OCI-LY1 (cell line): ENCODE measurements around the gene DUSP7.

Source experiments
- H2AFZ ChIP-seq: fragments of 200-600 bp; sonication (generic), shearing (Covaris generic); 2 replicates; pipeline ENCODE4 v1.6.0; 2014; ENCODE audit warnings: antibody characterized with exemption, mild to moderate bottlenecking, low read length
- H3F3A ChIP-seq: fragments of 200-600 bp; sonication (generic), shearing (Covaris generic); 2 replicates; pipeline ENCODE4 v1.6.0; 2014; ENCODE audit warnings: mild to moderate bottlenecking, antibody characterized with exemption, low read length, moderate library complexity; ENCODE audit not compliant: insufficient read depth
- H3K27ac ChIP-seq: fragments of 200-600 bp; sonication (generic); 2 replicates; pipeline ENCODE4 v1.5.1; 2014; ENCODE audit warnings: low read length, mixed run types, mild to moderate bottlenecking, low read depth; ENCODE audit not compliant: poor library complexity, severe bottlenecking
- H3K27me3 ChIP-seq: fragments of 200-600 bp; sonication (generic); 2 replicates; pipeline ENCODE4 v1.6.0; 2014; ENCODE audit warnings: antibody characterized with exemption, mild to moderate bottlenecking, low read length, moderate library complexity; ENCODE audit not compliant: insufficient read depth
- H3K36me3 ChIP-seq: fragments of 200-600 bp; sonication (generic); 2 replicates; pipeline ENCODE4 v1.6.1; 2014; ENCODE audit warnings: mild to moderate bottlenecking, antibody characterized with exemption, low read length, moderate library complexity, mixed read lengths; ENCODE audit not compliant: insufficient read depth
- H3K4me1 ChIP-seq: fragments of 200-600 bp; sonication (generic); 2 replicates; pipeline ENCODE4 v1.5.1; 2014; ENCODE audit warnings: mild to moderate bottlenecking, low read length, moderate library complexity; ENCODE audit not compliant: insufficient read depth, severe bottlenecking
- H3K4me2 ChIP-seq: fragments of 200-600 bp; sonication (generic), shearing (Covaris generic); 2 replicates; pipeline ENCODE4 v1.6.1; 2014; ENCODE audit warnings: low read length
- H3K4me3 ChIP-seq: fragments of 200-600 bp; sonication (generic); 2 replicates; pipeline ENCODE4 v1.5.1; 2014; ENCODE audit warnings: low read length, low read depth, mild to moderate bottlenecking, mixed read lengths; ENCODE audit not compliant: poor library complexity, severe bottlenecking
- H3K79me2 ChIP-seq: fragments of 200-600 bp; shearing (Covaris generic); 2 replicates; pipeline ENCODE4 v1.6.1; 2016; ENCODE audit warnings: mixed run types, low read length, mixed read lengths; ENCODE audit not compliant: insufficient read depth
- H3K9ac ChIP-seq: fragments of 200-600 bp; sonication (generic), shearing (Covaris generic); 2 replicates; pipeline ENCODE4 v1.6.1; 2014; ENCODE audit warnings: mild to moderate bottlenecking, low read length, mixed read lengths
- H3K9me2 ChIP-seq: fragments of 200-600 bp; sonication (generic), shearing (Covaris generic); 2 replicates; pipeline ENCODE4 v1.6.1; 2014; ENCODE audit warnings: low read depth, mild to moderate bottlenecking, low read length, mixed read lengths
- H3K9me3 ChIP-seq: fragments of 200-600 bp; shearing (Covaris generic); 2 replicates; pipeline ENCODE4 v1.6.1; 2014; ENCODE audit warnings: low read length, mixed read lengths
- H4K20me1 ChIP-seq: fragments of 200-600 bp; sonication (generic), shearing (Covaris generic); 2 replicates; pipeline ENCODE4 v1.6.0; 2016; ENCODE audit warnings: mild to moderate bottlenecking, low read length; ENCODE audit not compliant: insufficient read depth
- EZH2 ChIP-seq: fragments of 200-600 bp; sonication (generic), shearing (Covaris generic); IDR thresholded peaks from 2 replicates; pipeline ENCODE4 v1.8.0; 2017; ENCODE audit warnings: borderline replicate concordance, mixed run types, mild to moderate bottlenecking, antibody characterized with exemption, low read length, moderate library complexity, mixed read lengths
- TF ChIP-seq, protein P1 (sequence below): fragments of 200-600 bp; sonication (generic), shearing (Covaris generic); IDR thresholded peaks from 2 replicates; pipeline ENCODE4 v1.5.1; 2017; ENCODE audit warnings: mild to moderate bottlenecking, antibody characterized with exemption, low read length, moderate library complexity, mixed read lengths

Gene DUSP7

DNA sequence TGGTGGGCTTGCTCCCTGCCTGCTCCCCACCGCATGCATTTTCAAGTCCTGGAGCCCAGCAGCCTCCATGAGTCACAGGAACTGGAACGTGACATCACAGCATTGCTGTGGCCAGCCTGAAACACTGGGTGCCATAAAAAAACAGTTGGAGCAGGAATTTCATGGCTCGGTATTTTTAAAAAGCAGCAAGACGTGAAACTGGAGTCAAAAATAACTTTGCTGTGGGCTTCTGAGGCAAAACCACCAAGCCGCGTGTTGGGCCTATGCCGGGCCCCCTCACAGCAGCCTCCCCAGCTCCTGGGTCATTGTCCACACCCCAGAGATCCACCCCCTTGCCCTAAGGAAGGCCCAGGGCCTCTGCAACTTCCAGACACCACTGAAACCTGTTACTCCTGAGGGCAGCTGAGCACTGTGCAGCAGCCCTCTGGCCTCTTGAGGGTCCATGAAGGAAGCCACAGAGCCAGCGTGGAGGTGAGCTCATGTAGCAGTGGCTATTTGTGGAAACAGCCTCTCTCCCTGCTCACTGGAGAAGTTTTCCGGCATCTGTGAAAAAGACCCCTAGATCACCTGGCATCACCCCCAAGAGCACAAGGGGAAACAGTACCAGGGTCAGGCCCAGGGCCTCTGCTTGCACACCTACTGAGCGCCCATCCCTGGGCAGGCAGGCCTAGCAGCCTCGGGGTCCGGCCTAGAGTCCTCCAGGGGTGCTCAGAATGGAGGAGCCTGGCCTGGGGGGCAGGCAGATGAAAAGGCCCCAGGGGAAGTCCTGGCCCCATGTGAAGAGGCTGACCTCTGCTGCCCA, 34.0 kb upstream of the DUSP7 start:
- Histone ChIP-seq H3K27me3 (no peaks in the 10 kb centered on the region), H3K9ac (no peak overlapping the region), H3K79me2 (no peaks in the 10 kb centered on the region), H3K4me3 (no peak overlapping the region), H3K4me2 (no peak overlapping the region), H2AFZ (no peak overlapping the region), H3K27ac (no peak overlapping the region), H4K20me1 (no peaks in the 10 kb centered on the region), H3K36me3 (peaks cover 4% of the 10 kb centered on the region; the same call in 1 of the 2 replicates), H3K9me2 (no peaks in the 10 kb centered on the region), H3F3A (no peaks in the 10 kb centered on the region), H3K4me1 (no peaks in the 10 kb centered on the region), H3K9me3 (no peaks in the 10 kb centered on the region)
- TF ChIP-seq, protein P1, sequence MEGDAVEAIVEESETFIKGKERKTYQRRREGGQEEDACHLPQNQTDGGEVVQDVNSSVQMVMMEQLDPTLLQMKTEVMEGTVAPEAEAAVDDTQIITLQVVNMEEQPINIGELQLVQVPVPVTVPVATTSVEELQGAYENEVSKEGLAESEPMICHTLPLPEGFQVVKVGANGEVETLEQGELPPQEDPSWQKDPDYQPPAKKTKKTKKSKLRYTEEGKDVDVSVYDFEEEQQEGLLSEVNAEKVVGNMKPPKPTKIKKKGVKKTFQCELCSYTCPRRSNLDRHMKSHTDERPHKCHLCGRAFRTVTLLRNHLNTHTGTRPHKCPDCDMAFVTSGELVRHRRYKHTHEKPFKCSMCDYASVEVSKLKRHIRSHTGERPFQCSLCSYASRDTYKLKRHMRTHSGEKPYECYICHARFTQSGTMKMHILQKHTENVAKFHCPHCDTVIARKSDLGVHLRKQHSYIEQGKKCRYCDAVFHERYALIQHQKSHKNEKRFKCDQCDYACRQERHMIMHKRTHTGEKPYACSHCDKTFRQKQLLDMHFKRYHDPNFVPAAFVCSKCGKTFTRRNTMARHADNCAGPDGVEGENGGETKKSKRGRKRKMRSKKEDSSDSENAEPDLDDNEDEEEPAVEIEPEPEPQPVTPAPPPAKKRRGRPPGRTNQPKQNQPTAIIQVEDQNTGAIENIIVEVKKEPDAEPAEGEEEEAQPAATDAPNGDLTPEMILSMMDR: no peak
- TF ChIP-seq EZH2: no peak

DNA sequence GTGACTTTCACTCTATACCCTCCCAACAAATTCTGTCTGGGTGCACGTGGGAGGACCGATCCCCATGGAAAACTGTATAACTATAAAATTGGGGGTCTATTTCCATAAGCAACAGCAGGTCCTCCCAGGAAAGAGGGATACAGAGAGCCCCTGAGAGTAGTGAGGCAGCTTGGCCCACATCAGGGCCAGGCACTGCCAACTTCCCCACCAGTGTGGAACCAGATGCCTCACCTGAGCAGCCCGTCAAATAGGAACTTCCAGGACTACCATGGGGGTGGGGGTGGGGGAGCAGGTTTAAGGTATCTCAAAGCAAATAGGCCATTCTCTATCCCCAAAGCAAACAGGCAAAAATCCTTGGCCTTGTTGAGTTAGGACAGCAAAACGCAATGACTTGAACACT, 33.3 kb upstream of the DUSP7 start:
- no peak overlapping the region for H3K4me2 ChIP-seq
- TF ChIP-seq EZH2: no peak
- no peaks in the 10 kb centered on the region for H3F3A ChIP-seq
- no peaks in the 10 kb centered on the region for H3K79me2 ChIP-seq
- H3K9me3 ChIP-seq: no peaks in the 10 kb centered on the region
- H3K9ac ChIP-seq: no peak overlapping the region
- no peaks in the 10 kb centered on the region for H3K27me3 ChIP-seq
- H3K4me1 ChIP-seq: no peaks in the 10 kb centered on the region
- no peaks in the 10 kb centered on the region for H3K9me2 ChIP-seq
- no peak overlapping the region for H3K4me3 ChIP-seq
- no peak overlapping the region for H3K27ac ChIP-seq
- no peaks in the 10 kb centered on the region for H4K20me1 ChIP-seq
- peaks cover 4% of the 10 kb centered on the region; the same call in 1 of the 2 replicates for H3K36me3 ChIP-seq
- no peak overlapping the region for H2AFZ ChIP-seq

DNA sequence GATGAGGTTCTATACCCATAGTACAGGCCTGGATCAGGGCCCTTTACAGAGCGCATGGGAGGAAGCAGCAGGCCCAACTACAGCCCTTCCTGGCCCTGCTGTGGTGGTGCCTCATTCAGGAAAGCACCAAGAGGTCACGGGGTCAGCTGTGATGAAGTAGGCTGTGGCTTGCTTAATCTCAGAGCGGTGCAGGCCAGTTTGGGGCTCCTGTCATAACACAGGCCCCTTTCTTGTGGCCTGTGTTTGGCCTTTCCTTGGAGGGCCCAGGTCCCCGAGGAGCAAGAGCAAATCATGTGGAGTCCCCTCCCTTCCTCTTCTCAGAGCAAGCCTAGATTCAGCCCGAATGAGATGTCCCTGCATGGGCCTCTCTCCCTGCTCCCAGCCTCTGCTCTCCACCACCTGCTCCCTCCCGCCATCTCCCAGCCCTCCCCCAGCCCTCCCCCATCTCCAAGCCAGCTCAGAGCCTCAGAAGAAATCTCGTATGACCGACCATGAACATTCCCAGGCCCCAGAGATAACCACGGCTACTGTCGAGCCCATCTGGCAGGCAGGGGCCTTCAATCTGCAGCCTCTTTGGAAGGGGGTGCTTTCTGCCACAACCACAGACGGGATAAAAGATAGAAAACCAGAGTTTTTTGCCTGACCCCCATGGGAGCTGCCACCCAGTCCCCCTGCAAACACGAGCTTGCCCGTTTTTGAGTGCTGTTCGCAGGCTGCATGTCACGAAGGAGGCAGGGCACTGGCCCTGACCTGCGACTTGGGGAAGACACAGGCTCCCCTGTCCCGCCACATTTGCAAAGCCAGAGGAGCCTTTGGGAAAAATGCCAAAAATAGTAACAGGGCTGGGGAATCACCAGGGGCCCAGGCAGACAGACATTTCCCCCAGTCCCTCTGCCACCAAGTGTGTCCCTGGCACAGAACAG, 32.3 kb upstream of the DUSP7 start:
- Histone ChIP-seq H4K20me1 (no peaks in the 10 kb centered on the region), H3K79me2 (no peaks in the 10 kb centered on the region), H3K4me2 (no peak overlapping the region), H3K9ac (no peak overlapping the region), H3K9me3 (no peaks in the 10 kb centered on the region), H3K36me3 (peaks cover 4% of the 10 kb centered on the region; the same call in 1 of the 2 replicates), H3K4me1 (no peaks in the 10 kb centered on the region), H3K4me3 (no peak overlapping the region), H3F3A (no peaks in the 10 kb centered on the region), H3K27me3 (no peaks in the 10 kb centered on the region), H3K9me2 (no peaks in the 10 kb centered on the region), H3K27ac (no peak overlapping the region), H2AFZ (no peak overlapping the region)
- TF ChIP-seq, protein P1: no peak
- no peak for TF ChIP-seq EZH2
